Right atrium auricular region (tissue), 2 donors: ENCODE data around the gene TRAF3IP1. TPM values are rescaled to one million over a fixed set of nuclear protein-coding genes. Genes with fewer than 3 reads are reported as not detected.

ENCODE experiments used
- DNase-seq: peaks from one replicate; pipeline ENCODE4 v3.0.0-alpha.2; 2019; ENCODE audit warnings: low spot score
- H3K27ac ChIP-seq, 2 donors: fragments of 200-600 bp; sonication (generic); 1 replicate in 1 of 2; 2 replicates in 1 of 2; pipeline ENCODE4 v1.5.1; 2016 to 2019
- H3K27me3 ChIP-seq, 2 donors: fragments of 200-600 bp; sonication (generic); one replicate each; pipeline versions ENCODE4 v1.5.1 to v1.6.0; 2017 to 2019
- H3K36me3 ChIP-seq: fragments of 200-600 bp; sonication (generic); one replicate; pipeline ENCODE4 v1.5.1; 2016
- H3K4me1 ChIP-seq, 2 donors: fragments of 200-600 bp; sonication (generic); one replicate each; pipeline versions ENCODE4 v1.5.1 to v1.6.0; 2017 to 2019
- H3K4me3 ChIP-seq, 2 donors: fragments of 200-600 bp; sonication (generic); 1 replicate in 1 of 2; 2 replicates in 1 of 2; pipeline ENCODE4 v1.5.1; 2017 to 2019; ENCODE audit warnings: mild to moderate bottlenecking in 1 of 2, moderate library complexity in 1 of 2
- H3K9me3 ChIP-seq, 2 donors: fragments of 200-600 bp; sonication (generic); one replicate each; pipeline ENCODE4 v1.5.1; 2019
- total RNA-seq, 2 donors: library from RNA; depleted of rRNA; stranded (reverse); fragments of >200 nt; gene quantifications; one replicate each; pipeline ENCODE4 v1.1.0, GENCODE V29; 2016
- TF ChIP-seq, protein P1 (sequence below), 2 donors: fragments of 200-600 bp; sonication (generic); IDR thresholded peaks; one replicate each; pipeline ENCODE4 v1.5.1; 2019; ENCODE audit warnings: antibody characterized with exemption in 2 of 2

Gene TRAF3IP1
- total RNA-seq, 2 donors from 2014 or later = 5.0 to 5.8 TPM

GRCh38 chr2:238425979-238426567 lies 105.8 kb downstream of the TRAF3IP1 start:
- peak overlapping the region; percentile 87 to 90 for H3K27ac ChIP-seq
- H3K4me3 ChIP-seq = peak overlapping the region; percentile 69 to 81
- peaks cover 7% of the 10 kb centered on the region for H3K36me3 ChIP-seq
- peaks cover 0 to 6% of the 10 kb centered on the region in 2 donors for H3K9me3 ChIP-seq
- TF ChIP-seq, protein P1, sequence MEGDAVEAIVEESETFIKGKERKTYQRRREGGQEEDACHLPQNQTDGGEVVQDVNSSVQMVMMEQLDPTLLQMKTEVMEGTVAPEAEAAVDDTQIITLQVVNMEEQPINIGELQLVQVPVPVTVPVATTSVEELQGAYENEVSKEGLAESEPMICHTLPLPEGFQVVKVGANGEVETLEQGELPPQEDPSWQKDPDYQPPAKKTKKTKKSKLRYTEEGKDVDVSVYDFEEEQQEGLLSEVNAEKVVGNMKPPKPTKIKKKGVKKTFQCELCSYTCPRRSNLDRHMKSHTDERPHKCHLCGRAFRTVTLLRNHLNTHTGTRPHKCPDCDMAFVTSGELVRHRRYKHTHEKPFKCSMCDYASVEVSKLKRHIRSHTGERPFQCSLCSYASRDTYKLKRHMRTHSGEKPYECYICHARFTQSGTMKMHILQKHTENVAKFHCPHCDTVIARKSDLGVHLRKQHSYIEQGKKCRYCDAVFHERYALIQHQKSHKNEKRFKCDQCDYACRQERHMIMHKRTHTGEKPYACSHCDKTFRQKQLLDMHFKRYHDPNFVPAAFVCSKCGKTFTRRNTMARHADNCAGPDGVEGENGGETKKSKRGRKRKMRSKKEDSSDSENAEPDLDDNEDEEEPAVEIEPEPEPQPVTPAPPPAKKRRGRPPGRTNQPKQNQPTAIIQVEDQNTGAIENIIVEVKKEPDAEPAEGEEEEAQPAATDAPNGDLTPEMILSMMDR (IDR thresholded peaks at IDR 0.05) = no peak
- H3K27me3 ChIP-seq = no peaks in the 10 kb centered on the region
- peaks cover 0 to 33% of the 10 kb centered on the region in 2 donors for H3K4me1 ChIP-seq
- no peak for DNase-seq

DNA sequence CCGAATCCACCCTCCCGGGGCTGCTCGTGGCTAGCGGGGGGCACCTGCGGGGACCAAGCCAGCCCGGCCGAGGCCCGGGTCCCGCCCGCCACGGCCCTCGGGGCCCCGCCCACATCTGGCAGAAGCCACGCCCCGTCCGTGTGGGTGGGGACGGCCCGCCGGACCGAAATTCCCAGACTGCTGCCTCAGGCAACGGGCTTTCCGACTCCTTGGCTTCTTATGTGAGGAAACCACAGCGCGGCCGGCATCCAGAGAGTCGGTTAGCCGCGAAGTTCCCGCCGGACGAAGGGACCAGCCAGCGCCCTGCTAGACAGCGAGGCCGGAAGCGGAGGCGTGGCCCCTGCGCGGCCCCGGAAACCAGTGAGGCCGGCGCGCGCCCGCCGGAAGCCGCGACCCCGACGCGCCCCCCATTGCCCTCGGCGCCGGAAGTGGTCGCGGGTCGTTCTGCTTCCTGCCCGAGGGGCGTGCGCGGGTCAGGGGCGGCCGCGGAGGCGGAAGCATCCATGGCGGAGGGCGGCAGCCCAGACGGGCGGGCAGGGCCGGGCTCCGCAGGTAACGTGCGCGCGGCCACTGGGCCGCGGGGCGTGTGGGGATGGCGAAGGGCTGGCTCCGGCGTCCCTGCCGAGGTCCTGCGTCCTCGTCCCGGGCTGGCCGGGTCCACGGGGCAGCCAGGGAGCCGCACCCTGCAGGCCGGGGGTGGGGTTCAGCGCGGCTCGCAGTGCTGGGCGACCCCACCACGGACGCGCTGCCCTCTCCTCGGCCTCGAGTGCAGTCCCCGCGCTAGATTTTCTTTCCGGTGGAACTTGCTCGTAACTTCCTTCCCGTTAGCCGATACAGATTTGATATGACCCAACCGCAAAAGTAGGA lies 106.5 kb downstream of the TRAF3IP1 start, which contains the start of gene ASB1:
ASB1 (plus strand) TSS at position 360 of the 867 bp plus-strand sequence; CDS start at position 504, 144 bp downstream.
- Histone ChIP-seq H3K4me1 (peaks cover 0 to 26% of the 10 kb centered on the region in 2 donors), H3K27me3 (no peaks in the 10 kb centered on the region), H3K4me3 (peak within 1 kb of the TSS; percentile 69 to 81), H3K36me3 (peaks cover 7% of the 10 kb centered on the region), H3K27ac (peak within 1 kb of the TSS; percentile 87 to 90), H3K9me3 (peaks cover 0 to 6% of the 10 kb centered on the region in 2 donors)
- DNase-seq = peak; percentile 72
- TF ChIP-seq, protein P1 (IDR thresholded peaks at IDR 0.05) = no peak

DNA sequence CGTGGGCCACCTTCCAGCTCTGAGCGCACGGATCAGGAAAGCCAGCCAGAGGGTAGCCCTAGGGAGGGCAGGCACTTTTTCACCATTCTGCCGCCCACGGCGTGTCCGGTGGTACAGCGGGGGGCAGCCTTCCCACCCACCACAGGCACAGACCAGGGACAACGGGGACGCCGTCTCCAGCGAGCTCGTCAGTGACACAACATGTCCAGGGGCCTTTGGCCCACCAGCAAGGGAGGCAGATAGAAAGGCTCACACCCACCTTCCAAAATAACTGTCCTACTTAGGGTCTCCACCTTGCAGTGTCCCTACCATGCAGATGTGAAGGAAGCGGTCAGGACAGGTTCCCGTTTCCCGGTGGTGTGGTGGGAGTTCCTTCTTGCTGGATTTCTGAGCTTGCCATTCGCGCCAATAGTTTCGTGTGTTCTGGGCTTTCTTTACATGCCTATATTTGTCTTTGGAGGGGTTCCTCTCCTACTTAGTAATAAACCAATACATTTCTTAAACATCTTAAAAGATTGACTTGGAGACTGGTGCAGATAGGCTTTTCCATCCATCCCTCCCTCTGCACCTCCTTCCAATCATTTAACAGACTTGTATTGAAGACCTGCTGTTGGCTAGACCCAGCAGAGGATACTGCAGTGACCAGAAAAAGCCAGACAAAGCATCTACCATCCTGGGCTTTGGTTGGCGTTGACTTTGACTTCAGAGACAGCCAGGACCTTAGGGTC lies 107.3 kb downstream of the TRAF3IP1 start:
- no peaks in the 10 kb centered on the region for H3K27me3 ChIP-seq
- no peak for DNase-seq

DNA sequence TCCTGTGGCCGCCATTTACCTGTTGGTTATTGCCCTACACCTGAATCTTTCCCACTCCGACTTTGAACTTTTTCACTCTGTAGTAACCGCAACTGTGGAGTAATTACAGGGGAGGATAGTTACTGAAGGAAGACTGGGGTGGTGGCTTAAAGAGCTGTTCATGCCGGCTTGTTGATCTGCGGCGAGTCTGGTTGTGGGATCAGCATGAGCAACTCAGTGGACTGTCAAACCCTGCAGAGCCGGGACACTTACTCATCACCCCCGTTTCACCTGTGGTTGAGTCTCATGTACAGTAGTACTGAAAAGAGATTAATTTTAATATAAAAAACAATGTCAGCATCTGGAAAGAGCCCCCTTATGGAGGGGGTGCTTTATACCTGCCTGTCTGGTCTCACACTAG lies 108.5 kb downstream of the TRAF3IP1 start:
- Histone ChIP-seq H3K4me3 (no peak overlapping the region), H3K4me1 (peaks cover 0 to 26% of the 10 kb centered on the region in 2 donors), H3K27ac (no peak overlapping the region), H3K9me3 (peaks cover 0 to 6% of the 10 kb centered on the region in 2 donors), H3K27me3 (no peaks in the 10 kb centered on the region), H3K36me3 (peaks cover 14% of the 10 kb centered on the region)
- TF ChIP-seq, protein P1 (IDR thresholded peaks at IDR 0.05) = no peak
- no peak for DNase-seq

More for the DNA sequence above, 107.3 kb downstream of the TRAF3IP1 start:
- peak overlapping the region; percentile 87 to 90 for H3K27ac ChIP-seq
- TF ChIP-seq, protein P1 (IDR thresholded peaks at IDR 0.05) = no peak
- peaks cover 0 to 6% of the 10 kb centered on the region in 2 donors for H3K9me3 ChIP-seq
- H3K4me3 ChIP-seq = peak overlapping the region; percentile 69 to 81
- peaks cover 0 to 26% of the 10 kb centered on the region in 2 donors for H3K4me1 ChIP-seq
- H3K36me3 ChIP-seq = peaks cover 7% of the 10 kb centered on the region

- no peak for DNase-seq
- no peak overlapping the region for H3K4me3 ChIP-seq
- peaks cover 34% of the 10 kb centered on the region for H3K36me3 ChIP-seq
- TF ChIP-seq, protein P1 (IDR thresholded peaks at IDR 0.05) = no peak
- peaks cover 0 to 23% of the 10 kb centered on the region in 2 donors for H3K4me1 ChIP-seq
- H3K27ac ChIP-seq = no peak overlapping the region
- peaks cover 0 to 6% of the 10 kb centered on the region in 2 donors for H3K9me3 ChIP-seq
- no peaks in the 10 kb centered on the region for H3K27me3 ChIP-seq
Observed at GRCh38 chr2:238430781-238431180, 110.5 kb downstream of the TRAF3IP1 start.
